ENCODE results near the gene CES3.

CES3 gene

DNA sequence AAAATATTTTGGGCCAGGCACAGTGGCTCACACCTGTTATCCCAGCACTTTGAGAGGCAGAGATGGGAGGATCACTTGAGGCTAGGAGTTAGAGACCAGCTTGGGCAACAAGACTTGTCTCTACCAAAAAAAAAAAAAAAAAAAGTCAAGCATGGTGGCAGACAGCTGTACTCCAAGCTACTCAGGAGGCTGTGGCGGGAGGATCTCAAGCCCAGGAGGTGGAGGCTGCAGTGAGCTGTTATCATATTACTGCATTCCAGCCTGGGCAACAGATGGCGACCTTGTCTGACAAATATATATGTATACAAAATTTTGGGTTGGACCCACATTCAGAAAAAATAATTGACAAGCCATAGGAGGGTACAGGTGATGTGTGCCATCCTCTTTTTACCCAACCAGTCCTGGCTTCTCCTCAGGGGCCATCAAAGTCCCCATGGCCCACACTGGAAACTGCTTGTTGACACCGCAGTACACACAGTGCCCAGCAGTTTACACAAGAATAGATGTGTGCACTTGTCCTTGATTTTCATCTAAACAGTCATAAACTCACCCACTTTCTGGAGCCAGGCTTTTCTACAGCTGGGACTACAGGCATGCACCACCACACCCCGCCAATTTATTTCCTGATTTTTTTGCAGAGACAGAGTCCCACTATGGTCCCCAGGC, 24.0 kb upstream of the CES3 start:
- no peak for DNase-seq (ENCODE audit: low spot score)
- TF ChIP-seq, protein P1, sequence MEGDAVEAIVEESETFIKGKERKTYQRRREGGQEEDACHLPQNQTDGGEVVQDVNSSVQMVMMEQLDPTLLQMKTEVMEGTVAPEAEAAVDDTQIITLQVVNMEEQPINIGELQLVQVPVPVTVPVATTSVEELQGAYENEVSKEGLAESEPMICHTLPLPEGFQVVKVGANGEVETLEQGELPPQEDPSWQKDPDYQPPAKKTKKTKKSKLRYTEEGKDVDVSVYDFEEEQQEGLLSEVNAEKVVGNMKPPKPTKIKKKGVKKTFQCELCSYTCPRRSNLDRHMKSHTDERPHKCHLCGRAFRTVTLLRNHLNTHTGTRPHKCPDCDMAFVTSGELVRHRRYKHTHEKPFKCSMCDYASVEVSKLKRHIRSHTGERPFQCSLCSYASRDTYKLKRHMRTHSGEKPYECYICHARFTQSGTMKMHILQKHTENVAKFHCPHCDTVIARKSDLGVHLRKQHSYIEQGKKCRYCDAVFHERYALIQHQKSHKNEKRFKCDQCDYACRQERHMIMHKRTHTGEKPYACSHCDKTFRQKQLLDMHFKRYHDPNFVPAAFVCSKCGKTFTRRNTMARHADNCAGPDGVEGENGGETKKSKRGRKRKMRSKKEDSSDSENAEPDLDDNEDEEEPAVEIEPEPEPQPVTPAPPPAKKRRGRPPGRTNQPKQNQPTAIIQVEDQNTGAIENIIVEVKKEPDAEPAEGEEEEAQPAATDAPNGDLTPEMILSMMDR (IDR thresholded peaks at IDR 0.05; ENCODE audit: borderline replicate concordance, control extremely low read depth, extremely low read depth, insufficient read depth, missing control alignments): no peak
- in situ Hi-C loops (cut with MboI; ENCODE audit: low sequenced_read_pairs, unreplicated experiment): no loop called here

GRCh38 chr16:66937725-66938337, 23.2 kb upstream of the CES3 start:
- no peak for DNase-seq (ENCODE audit: low spot score)
- TF ChIP-seq, protein P1 (IDR thresholded peaks at IDR 0.05; ENCODE audit: borderline replicate concordance, control extremely low read depth, extremely low read depth, insufficient read depth, missing control alignments): no peak
- in situ Hi-C loops (cut with MboI; ENCODE audit: low sequenced_read_pairs, unreplicated experiment): no loop called here

DNA sequence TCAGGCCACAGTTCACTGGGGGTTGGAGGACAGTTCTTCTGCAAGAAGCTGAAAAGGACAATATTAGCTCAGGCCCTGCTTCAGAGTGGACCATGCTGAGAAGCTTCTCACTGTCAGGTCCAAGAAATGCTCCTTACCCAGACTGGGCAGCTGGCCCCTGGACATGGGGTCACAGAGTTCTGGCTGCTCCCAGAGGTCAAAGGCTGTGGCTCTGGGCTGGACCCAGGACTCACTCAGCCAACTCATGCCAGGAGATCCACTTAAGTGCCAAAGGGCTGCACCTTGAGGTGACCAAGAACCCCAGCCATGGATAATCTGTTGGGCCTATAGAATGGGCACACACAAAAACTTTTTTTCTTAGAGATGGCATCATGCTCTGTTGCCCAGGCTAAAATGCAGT, 21.7 kb upstream of the CES3 start:
- in situ Hi-C loops (cut with MboI; ENCODE audit: low sequenced_read_pairs, unreplicated experiment): no loop called here
- DNase-seq (ENCODE audit: low spot score): no peak
- TF ChIP-seq, protein P1 (IDR thresholded peaks at IDR 0.05; ENCODE audit: borderline replicate concordance, control extremely low read depth, extremely low read depth, insufficient read depth, missing control alignments): no peak

DNA sequence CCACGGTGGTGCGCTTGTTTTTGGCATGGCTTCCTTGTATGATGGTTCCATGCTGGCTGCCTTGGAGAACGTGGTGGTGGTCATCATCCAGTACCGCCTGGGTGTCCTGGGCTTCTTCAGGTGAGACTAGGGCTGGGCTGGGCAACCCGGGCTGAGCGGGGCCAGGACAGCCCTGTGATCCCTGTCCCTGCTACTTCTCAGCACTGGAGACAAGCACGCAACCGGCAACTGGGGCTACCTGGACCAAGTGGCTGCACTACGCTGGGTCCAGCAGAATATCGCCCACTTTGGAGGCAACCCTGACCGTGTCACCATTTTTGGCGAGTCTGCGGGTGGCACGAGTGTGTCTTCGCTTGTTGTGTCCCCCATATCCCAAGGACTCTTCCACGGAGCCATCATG, 20.8 kb upstream of the CES3 start:
- no peak for DNase-seq (ENCODE audit: low spot score)
- TF ChIP-seq, protein P1 (IDR thresholded peaks at IDR 0.05; ENCODE audit: borderline replicate concordance, control extremely low read depth, extremely low read depth, insufficient read depth, missing control alignments): no peak
- in situ Hi-C loops (cut with MboI; ENCODE audit: low sequenced_read_pairs, unreplicated experiment): no loop called here

GRCh38 chr16:66942981-66943380, 18.1 kb upstream of the CES3 start:
- in situ Hi-C loops (cut with MboI; ENCODE audit: low sequenced_read_pairs, unreplicated experiment): no loop called here
- TF ChIP-seq, protein P1 (IDR thresholded peaks at IDR 0.05; ENCODE audit: borderline replicate concordance, control extremely low read depth, extremely low read depth, insufficient read depth, missing control alignments): no peak
- no peak for DNase-seq (ENCODE audit: low spot score)

- in situ Hi-C loops (cut with MboI; ENCODE audit: low sequenced_read_pairs, unreplicated experiment): no loop called here
- TF ChIP-seq, protein P1 (IDR thresholded peaks at IDR 0.05; ENCODE audit: borderline replicate concordance, control extremely low read depth, extremely low read depth, insufficient read depth, missing control alignments): no peak
- no peak for DNase-seq (ENCODE audit: low spot score)
Observed at GRCh38 chr16:66943426-66944053, 17.5 kb upstream of the CES3 start.
